ENCODE measurements around the gene ARVCF. TPM values are rescaled to one million over a fixed set of nuclear protein-coding genes. Genes with fewer than 3 reads are reported as not detected.
A peak's percentile ranks its signal among the peaks of the same experiment; 100 is the strongest.

Gene ARVCF
- total RNA-seq, 8 experiments from 2014 or later = 9.5 to 49.9 (median 39.2) TPM

- WGBS, 10 experiments = 100% methylated on average over 2 to 9 of the region's 52 CpGs; no CpG with 5 or more reads in 8 of the 10 experiments
- in situ Hi-C loops (cut with MboI; ENCODE audit: low pct_unique_long_range_greater_than_20kb in 2 of 9, low sequenced_read_pairs in 9 of 9, unreplicated experiment in 9 of 9) = no loop called here
- no peak overlapping the region for H3K4me3 ChIP-seq
- no peak overlapping the region for H3K27ac ChIP-seq
- H3K4me1 ChIP-seq (replicated peaks in 1 of 2) = peaks cover 28 to 31% of the 10 kb centered on the region in 2 donors
- no peak for ATAC-seq (replicated peaks in 6 of 8)
These were observed 36.7 kb downstream of the ARVCF start for GRCh38 chr22:19979712-19980493.

- peaks cover 19 to 27% of the 10 kb centered on the region in 2 donors for H3K4me1 ChIP-seq (replicated peaks in 1 of 2)
- H3K27ac ChIP-seq = peak overlapping the region in 1 of 2 donors; percentile 41
- H3K4me3 ChIP-seq = no peak overlapping the region
- in situ Hi-C loops (cut with MboI; ENCODE audit: low pct_unique_long_range_greater_than_20kb in 2 of 9, low sequenced_read_pairs in 9 of 9, unreplicated experiment in 9 of 9) = no loop called here
- no peak for ATAC-seq (replicated peaks in 6 of 8)
- WGBS, 10 experiments = 80 to 97% methylated on average over 5 to 11 of the region's 17 CpGs; no CpG with 5 or more reads in 8 of the 10 experiments
These were observed 37.9 kb downstream of the ARVCF start for GRCh38 chr22:19978748-19979147.

- Histone ChIP-seq H3K4me1 (replicated peaks in 1 of 2) (peaks cover 10 to 18% of the 10 kb centered on the region in 2 donors), H3K4me3 (no peak overlapping the region), H3K27ac (peak overlapping the region in 1 of 2 donors; percentile 41)
- no peak for ATAC-seq (replicated peaks in 6 of 8)
- in situ Hi-C loops (cut with MboI; ENCODE audit: low pct_unique_long_range_greater_than_20kb in 2 of 9, low sequenced_read_pairs in 9 of 9, unreplicated experiment in 9 of 9) = no loop called here
- 80 to 97% (median 90%) methylated on average over 5 to 6 of the region's 32 CpGs; no CpG with 5 or more reads in 7 of the 10 experiments for WGBS, 10 experiments
These were observed 39.1 kb downstream of the ARVCF start for GRCh38 chr22:19977296-19978243.

GRCh38 chr22:19976671-19977070, 40.0 kb downstream of the ARVCF start:
- WGBS, 10 experiments = 67 to 100% (median 100%) methylated on average over 1 of the region's 3 CpGs; no CpG with 5 or more reads in 7 of the 10 experiments
- ATAC-seq (replicated peaks in 6 of 8) = no peak
- in situ Hi-C loops (cut with MboI; ENCODE audit: low pct_unique_long_range_greater_than_20kb in 2 of 9, low sequenced_read_pairs in 9 of 9, unreplicated experiment in 9 of 9) = no loop called here
- Histone ChIP-seq H3K4me3 (no peak overlapping the region), H3K4me1 (replicated peaks in 1 of 2) (peaks cover 10 to 18% of the 10 kb centered on the region in 2 donors), H3K27ac (peak overlapping the region in 1 of 2 donors; percentile 83)

GRCh38 chr22:19975707-19976035, 41.0 kb downstream of the ARVCF start:
- WGBS, 10 experiments = 77 to 90% methylated on average over 2 to 3 of the region's 4 CpGs; no CpG with 5 or more reads in 8 of the 10 experiments
- in situ Hi-C loops (cut with MboI; ENCODE audit: low pct_unique_long_range_greater_than_20kb in 2 of 9, low sequenced_read_pairs in 9 of 9, unreplicated experiment in 9 of 9) = no loop called here
- Histone ChIP-seq H3K4me3 (no peak overlapping the region), H3K4me1 (replicated peaks in 1 of 2) (peaks cover 10 to 22% of the 10 kb centered on the region in 2 donors), H3K27ac (peak overlapping the region; percentile 23 to 83)
- no peak for ATAC-seq (replicated peaks in 6 of 8)

GRCh38 chr22:19974935-19975706, 41.5 kb downstream of the ARVCF start:
- 48 to 100% (median 80%) methylated on average over 1 to 4 of the region's 13 CpGs; no CpG with 5 or more reads in 3 of the 10 experiments for WGBS, 10 experiments
- in situ Hi-C loops (cut with MboI; ENCODE audit: low pct_unique_long_range_greater_than_20kb in 2 of 9, low sequenced_read_pairs in 9 of 9, unreplicated experiment in 9 of 9) = no loop called here
- ATAC-seq (replicated peaks in 6 of 8) = peak; percentile 8 to 27 (median 13)
- peak overlapping the region; percentile 23 to 83 for H3K27ac ChIP-seq
- no peak overlapping the region for H3K4me3 ChIP-seq
- peaks cover 10 to 23% of the 10 kb centered on the region in 2 donors for H3K4me1 ChIP-seq (replicated peaks in 1 of 2)

GRCh38 chr22:19974268-19974861, 42.3 kb downstream of the ARVCF start:
- whole genome bisulfite sequencing, 10 experiments = 0 to 100% (median 60%) methylated on average over 1 to 2 of the region's 11 CpGs; no CpG with 5 or more reads in 6 of the 10 experiments
- ATAC-seq (replicated peaks in 6 of 8) = peak; percentile 75 to 92 (median 84)
- peaks cover 10 to 23% of the 10 kb centered on the region in 2 donors for H3K4me1 ChIP-seq (replicated peaks in 1 of 2)
- no peak overlapping the region for H3K4me3 ChIP-seq
- in situ Hi-C loops (cut with MboI; ENCODE audit: low pct_unique_long_range_greater_than_20kb in 2 of 9, low sequenced_read_pairs in 9 of 9, unreplicated experiment in 9 of 9) = no loop called here
- peak overlapping the region in 1 of 2 donors; percentile 83 for H3K27ac ChIP-seq

- peak overlapping the region in 1 of 2 donors; percentile 21 for H3K27ac ChIP-seq
- 87 to 100% (median 98%) methylated on average over 3 to 22 of the region's 46 CpGs; no CpG with 5 or more reads in 6 of the 10 experiments for WGBS, 10 experiments
- in situ Hi-C loops (cut with MboI; ENCODE audit: low pct_unique_long_range_greater_than_20kb in 2 of 9, low sequenced_read_pairs in 9 of 9, unreplicated experiment in 9 of 9) = no loop called here
These were observed 42.9 kb downstream of the ARVCF start for GRCh38 chr22:19973551-19974267.

GRCh38 chr22:19972652-19973550, 43.7 kb downstream of the ARVCF start:
- H3K4me1 ChIP-seq (replicated peaks in 1 of 2) = peaks cover 10 to 28% of the 10 kb centered on the region in 2 donors
- H3K27ac ChIP-seq = peak overlapping the region; percentile 13 to 33
- 99 to 100% (median 100%) methylated on average over 1 to 10 of the region's 50 CpGs; no CpG with 5 or more reads in 7 of the 10 experiments for WGBS, 10 experiments
- ATAC-seq (replicated peaks in 6 of 8) = no peak
- no peak overlapping the region for H3K4me3 ChIP-seq
- in situ Hi-C loops (cut with MboI; ENCODE audit: low pct_unique_long_range_greater_than_20kb in 2 of 9, low sequenced_read_pairs in 9 of 9, unreplicated experiment in 9 of 9) = no loop called here

More at GRCh38 chr22:19973551-19974267, 42.9 kb downstream of the ARVCF start:
- Histone ChIP-seq H3K4me1 (replicated peaks in 1 of 2) (peaks cover 10 to 23% of the 10 kb centered on the region in 2 donors), H3K4me3 (no peak overlapping the region)
- no peak for ATAC-seq (replicated peaks in 6 of 8)

GRCh38 chr22:19972251-19972650, 44.4 kb downstream of the ARVCF start:
- no peak for ATAC-seq (replicated peaks in 6 of 8)
- Histone ChIP-seq H3K4me1 (replicated peaks in 1 of 2) (peaks cover 17 to 34% of the 10 kb centered on the region in 2 donors), H3K4me3 (no peak overlapping the region), H3K27ac (peak overlapping the region in 1 of 2 donors; percentile 13)
- in situ Hi-C loops (cut with MboI; ENCODE audit: low pct_unique_long_range_greater_than_20kb in 2 of 9, low sequenced_read_pairs in 9 of 9, unreplicated experiment in 9 of 9) = no loop called here
- 93 to 100% methylated on average over 2 to 3 of the region's 9 CpGs; no CpG with 5 or more reads in 8 of the 10 experiments for WGBS, 10 experiments
